Hepatocyte (in vitro differentiated cells): ENCODE measurements around the gene BHLHE23.

Experiments used
- EZH2 ChIP-seq: fragments of 200-600 bp; sonication (generic); IDR thresholded peaks from 2 replicates; pipeline ENCODE4 v1.6.1; 2016; ENCODE audit warnings: antibody characterized with exemption, mild to moderate bottlenecking, borderline replicate concordance
- EZH2phosphoT487 ChIP-seq: fragments of 200-600 bp; sonication (generic); IDR thresholded peaks from one replicate; pipeline ENCODE4 v1.6.1; 2018; ENCODE audit warnings: antibody characterized with exemption, mild to moderate bottlenecking, low read depth, moderate library complexity; ENCODE audit not compliant: unreplicated experiment, severe bottlenecking
- TF ChIP-seq, protein P1 (sequence below): fragments of 200-600 bp; sonication (generic); IDR thresholded peaks from 2 replicates; pipeline ENCODE4 v1.5.1; 2016; ENCODE audit warnings: antibody characterized with exemption, mild to moderate bottlenecking; ENCODE audit not compliant: poor library complexity

DNA sequence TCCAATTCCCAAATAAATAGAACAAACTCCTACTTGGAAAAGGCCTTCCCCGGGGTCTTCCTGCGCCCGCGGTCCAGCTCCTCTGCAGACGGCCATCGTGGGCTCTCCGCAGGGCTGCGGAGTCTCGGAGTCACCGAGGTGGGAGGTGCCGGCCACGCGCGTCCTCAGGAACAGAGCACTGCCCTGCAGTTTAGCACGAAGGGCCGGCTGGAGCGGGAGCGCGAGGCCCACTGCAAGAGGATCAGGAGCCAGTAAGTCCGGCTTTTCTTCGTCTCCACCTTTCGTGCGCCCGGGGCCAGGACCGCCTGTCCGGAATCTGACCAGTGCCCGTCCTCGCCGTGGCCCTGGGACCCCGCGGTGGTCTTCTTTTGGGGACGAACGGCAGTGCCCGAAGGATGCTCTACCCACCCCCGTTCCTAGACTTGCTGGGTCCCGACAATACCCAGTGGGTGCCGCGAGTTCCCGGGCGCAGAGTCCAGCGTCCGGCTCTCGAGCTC lies 1.4 kb downstream of the BHLHE23 start:
- TF ChIP-seq, protein P1, sequence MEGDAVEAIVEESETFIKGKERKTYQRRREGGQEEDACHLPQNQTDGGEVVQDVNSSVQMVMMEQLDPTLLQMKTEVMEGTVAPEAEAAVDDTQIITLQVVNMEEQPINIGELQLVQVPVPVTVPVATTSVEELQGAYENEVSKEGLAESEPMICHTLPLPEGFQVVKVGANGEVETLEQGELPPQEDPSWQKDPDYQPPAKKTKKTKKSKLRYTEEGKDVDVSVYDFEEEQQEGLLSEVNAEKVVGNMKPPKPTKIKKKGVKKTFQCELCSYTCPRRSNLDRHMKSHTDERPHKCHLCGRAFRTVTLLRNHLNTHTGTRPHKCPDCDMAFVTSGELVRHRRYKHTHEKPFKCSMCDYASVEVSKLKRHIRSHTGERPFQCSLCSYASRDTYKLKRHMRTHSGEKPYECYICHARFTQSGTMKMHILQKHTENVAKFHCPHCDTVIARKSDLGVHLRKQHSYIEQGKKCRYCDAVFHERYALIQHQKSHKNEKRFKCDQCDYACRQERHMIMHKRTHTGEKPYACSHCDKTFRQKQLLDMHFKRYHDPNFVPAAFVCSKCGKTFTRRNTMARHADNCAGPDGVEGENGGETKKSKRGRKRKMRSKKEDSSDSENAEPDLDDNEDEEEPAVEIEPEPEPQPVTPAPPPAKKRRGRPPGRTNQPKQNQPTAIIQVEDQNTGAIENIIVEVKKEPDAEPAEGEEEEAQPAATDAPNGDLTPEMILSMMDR, result no peak
- TF ChIP-seq EZH2 (no peak), EZH2phosphoT487 (no peak)
